Stimulated activated CD8-positive, alpha-beta memory T cell treated with anti-CD3 and anti-CD28 coated beads, Interleukin-4, amount 100 ng/mL, for 1 hour (primary cell): ENCODE measurements around the gene WASF1.
"Not testable (repeated sequence)": the region's sequence is repeated elsewhere in the genome, so short reads cannot be mapped to it uniquely, and the experiment has no call there.

ENCODE experiments used
- DNase-seq, 2 donors: peaks; one replicate each; pipeline ENCODE4 v3.0.0-alpha.2; 2020; ENCODE audit warnings: low read depth in 2 of 2, low spot score in 1 of 2

The WASF1 gene

DNA sequence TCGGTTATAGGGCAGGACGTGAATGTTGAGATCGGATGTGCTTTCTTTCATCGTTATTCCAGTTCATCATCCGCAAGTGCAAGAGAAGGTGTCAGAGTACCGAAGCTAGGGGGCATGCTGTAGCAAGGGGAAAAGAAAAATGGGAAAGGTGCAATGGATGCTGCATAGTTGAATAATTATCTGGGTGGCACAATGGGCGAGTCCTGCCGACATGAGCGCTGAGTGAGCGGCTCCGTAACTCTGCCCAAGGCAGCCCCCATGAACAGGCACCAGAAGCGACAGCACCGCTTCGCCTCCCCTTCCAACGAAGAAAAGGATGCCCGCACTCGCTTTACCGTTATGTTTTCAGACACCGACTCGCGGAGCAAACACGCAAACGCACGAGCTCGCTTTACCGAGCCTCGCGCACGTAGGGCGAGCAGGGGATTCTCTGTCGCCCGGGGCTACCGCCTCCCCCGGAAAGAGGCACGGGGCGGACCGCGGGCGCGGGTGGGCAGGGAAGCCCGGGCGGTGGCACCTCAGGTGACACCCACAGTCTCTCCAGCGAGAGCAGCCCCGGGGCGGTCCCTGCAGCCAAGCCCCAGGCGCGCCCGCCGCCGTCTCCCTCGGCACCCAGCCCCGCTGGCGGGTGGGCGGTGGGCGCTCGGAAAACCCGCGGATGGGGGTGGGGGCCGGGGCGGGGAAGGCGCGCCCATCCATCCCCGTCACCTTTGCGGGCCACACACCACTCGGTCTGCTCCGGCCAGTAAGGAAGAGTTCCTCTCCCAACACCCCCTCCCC, 654 bp downstream of the WASF1 start:
- DNase-seq, result peak; percentile 9 to 13

DNA sequence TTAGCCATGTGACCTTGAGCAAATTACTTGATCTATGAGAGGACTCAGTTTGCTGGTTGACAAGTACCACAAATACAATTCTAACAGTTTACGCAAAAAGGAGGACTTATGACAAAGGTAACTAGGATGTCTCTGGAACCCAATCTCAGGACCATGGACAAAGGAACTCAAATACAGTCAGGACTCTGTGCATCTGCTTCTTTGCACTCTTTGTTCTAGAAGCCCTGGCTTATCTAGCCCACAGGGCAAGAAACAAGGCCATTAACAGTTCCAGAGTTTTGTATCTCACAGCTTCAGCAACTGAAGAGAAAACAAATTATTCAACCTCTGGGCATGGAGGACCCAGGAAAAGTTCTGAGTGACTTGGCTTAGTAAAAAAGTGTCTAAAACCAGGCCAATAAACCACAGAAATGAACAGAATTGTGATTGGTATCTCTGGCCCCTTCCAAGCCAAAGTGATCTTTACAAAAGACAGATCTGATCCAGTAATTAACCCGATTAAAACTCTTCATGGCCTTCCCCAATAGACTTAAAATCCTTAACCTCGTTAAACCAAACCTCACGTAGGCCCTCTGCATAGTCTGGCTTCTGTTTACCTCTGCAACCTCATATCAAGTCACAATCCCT, 5.9 kb downstream of the WASF1 start:
- DNase-seq, result no peak

DNA sequence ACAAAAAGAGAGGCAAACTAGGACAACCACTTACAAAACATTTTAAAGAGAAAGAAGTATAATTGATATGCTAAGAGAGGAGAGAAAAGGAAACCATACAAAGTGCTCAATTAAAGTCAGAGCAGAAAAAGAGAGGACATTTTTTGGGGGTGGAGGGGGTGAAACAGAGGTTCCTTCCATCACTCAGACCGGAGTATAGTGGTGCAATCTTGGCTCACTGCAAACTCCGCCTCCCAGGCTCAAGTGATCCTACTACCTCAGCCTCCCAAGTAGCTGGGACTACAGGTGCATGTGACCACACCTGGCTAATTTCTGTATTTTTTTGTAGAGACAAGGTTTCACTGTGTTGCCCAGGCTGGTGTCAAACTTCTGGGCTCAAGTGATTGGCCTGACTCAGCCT, 9.4 kb downstream of the WASF1 start:
- DNase-seq, result no peak

DNA sequence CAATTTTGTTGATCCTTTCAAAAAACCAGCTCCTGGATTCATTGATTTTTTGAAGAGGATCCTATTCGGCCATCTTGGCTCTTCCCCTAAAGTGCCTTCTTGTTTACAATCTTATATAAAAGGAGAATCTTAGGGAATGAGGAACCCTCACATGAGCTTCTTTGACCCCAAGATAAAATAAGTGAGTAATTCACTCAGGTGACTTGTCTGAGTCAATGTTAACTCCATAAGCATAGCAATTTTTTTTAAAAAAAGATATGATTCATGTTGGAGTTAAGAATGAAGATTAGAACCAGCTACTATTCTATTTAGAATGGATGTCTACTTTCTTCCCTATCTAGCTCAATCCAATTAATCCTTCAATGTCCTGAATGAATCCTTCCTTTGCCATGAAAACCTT, 21.0 kb downstream of the WASF1 start:
- no peak for DNase-seq

- no peak for DNase-seq
These were observed 31.6 kb downstream of the WASF1 start for GRCh38 chr6:110147870-110148269.

DNA sequence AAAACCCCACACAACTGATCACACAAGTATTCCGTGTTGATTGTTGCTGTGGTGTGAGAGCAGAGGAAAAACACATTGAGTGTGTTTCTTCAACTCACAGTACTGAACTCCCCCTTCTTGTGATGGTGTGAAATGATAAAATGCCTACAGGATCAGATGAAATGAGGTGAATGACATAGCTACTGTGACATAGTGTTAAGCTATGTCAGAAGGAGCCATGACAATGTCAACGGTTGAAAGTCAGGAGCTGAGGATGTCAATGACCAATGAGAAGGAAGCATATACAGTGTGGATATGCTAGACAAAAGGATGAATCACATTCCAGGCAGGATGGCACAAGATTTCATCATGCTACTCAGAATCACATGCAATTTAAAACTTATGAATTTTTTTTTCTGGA, 38.8 kb downstream of the WASF1 start:
- no peak for DNase-seq

DNA sequence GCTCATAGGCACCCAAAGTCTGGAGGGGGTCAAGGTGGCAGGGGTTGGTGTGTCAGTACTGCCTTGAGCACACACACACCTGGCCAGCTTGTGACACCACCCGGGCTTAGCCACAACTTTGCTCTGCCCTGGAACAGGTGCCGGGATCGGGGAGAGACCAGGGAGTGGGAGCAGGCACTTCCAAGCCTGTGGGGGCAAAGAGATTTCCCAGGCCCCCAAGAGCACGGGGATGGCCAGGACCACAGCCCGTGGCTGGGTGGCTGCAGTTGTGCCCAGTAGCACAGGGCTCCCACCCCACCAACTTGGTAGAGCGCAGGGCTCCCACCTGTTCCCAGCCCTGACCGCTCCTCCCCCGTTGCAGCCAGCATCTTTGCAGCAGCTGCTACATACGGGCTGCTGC, 40.4 kb downstream of the WASF1 start:
- DNase-seq, result no peak

DNA sequence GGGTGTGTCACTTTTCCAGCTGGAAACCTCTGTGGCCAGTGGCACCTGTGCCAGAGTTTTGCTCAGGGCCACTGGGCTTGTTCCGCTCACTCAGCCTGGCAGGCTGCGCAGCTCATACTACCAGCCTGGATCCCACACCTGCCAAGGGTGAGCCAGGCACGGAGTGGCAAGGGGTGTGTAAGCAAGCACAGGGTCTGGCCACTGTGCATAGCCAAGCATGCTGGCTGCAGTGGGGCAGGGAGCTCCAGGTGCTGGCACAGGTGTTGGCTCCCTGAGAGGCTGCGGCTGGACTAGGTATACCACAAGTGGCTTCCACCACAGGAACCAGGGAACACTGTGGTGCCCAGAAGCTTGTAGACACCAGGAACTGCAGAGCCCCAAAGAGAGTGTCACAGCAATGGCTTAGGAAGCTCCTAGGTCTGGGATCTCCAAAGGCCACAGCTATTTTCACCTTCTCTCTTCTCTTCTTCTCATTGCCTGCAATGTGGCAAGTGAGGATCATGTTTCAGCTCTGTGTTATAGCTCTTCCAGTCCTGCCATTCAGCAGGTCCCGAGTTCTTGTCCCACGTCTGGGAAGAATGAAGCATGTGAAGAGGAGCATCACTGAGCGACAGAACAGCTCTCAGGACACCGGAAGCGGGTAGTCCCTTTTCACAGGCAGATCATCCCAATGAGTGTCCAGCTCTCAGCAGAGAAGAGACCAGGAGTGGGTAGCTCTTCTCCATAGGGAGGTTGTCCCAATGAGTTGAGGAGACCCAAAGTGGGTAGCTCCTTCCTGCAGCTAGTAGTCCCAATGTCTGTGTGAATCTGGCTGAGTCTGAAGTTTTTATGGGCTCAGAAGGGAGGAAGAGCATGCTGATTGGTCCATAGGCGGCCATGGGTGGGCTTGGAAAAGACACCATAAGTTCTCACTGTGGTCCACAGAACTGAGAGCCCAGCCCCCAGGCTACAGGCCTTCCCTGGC, 41.3 kb downstream of the WASF1 start:
- DNase-seq, result no peak

- DNase-seq, result no peak
These were observed 49.1 kb downstream of the WASF1 start for GRCh38 chr6:110130362-110130761.

- DNase-seq, result no peak
These were observed 51.1 kb downstream of the WASF1 start for GRCh38 chr6:110128418-110128817.

GRCh38 chr6:110125361-110125760, 54.1 kb downstream of the WASF1 start:
- DNase-seq, result no peak

DNA sequence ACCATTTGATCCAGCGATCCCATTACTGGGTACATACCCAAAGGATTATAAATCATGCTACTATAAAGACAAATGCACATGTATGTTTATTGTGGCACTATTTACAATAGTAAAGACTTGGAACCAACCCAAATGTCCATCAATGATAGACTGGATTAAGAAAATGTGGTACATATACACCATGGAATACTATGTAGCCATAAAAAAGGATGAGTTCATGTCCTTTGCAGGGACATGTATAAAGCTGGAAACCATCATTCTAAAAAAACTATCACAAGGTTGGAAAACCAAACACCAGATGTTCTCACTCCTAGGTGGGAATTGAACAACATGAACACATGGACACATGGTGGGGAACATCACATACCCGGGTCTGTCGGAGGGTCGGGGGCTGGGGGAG, 57.8 kb downstream of the WASF1 start:
- DNase-seq, result not testable (repeated sequence)

- no peak for DNase-seq
These were observed 63.2 kb downstream of the WASF1 start for GRCh38 chr6:110116258-110116657.

DNA sequence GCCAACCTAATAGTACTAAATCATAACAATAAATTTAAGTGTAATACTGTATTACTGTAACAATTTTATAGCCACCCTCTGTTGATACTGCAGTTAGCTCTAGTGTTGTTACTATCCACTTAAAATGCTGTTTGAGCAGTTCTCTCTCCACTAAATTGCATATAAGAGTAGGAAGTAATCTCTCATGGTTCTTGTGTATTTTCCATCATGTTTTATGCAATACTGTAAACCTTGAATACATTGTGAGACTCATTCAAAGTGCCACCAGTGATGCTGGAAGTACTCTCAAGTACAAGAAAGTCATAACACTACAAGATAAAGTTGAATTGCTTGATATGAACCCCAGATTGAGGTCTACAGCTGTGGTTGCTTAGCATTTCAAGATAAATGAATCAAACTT, 65.5 kb downstream of the WASF1 start:
- DNase-seq, result no peak

DNA sequence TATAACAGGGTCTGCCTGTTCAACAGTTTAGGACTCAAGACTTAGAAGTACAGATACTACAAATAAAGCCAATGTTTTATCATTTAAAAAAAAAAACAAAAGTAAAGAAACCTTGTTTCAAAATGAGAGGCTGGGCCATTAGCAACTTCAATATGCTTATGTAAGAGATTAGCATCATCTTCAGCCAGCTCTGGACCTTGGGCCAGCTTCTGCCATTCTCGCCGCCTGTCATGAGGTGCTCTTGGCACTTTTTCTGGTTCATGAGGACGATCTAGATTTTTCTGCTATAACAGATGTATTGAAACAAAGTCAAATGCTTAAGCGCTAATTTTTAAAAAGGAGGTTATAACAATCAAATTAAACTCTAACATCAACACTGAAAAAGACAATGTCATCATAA, 74.2 kb downstream of the WASF1 start:
- no peak for DNase-seq

- no peak for DNase-seq
These were observed 76.2 kb downstream of the WASF1 start for GRCh38 chr6:110103260-110103659.

- DNase-seq, result no peak
These were observed 77.1 kb downstream of the WASF1 start for GRCh38 chr6:110102411-110102810.

GRCh38 chr6:110101885-110102284, 77.6 kb downstream of the WASF1 start:
- DNase-seq, result no peak

DNA sequence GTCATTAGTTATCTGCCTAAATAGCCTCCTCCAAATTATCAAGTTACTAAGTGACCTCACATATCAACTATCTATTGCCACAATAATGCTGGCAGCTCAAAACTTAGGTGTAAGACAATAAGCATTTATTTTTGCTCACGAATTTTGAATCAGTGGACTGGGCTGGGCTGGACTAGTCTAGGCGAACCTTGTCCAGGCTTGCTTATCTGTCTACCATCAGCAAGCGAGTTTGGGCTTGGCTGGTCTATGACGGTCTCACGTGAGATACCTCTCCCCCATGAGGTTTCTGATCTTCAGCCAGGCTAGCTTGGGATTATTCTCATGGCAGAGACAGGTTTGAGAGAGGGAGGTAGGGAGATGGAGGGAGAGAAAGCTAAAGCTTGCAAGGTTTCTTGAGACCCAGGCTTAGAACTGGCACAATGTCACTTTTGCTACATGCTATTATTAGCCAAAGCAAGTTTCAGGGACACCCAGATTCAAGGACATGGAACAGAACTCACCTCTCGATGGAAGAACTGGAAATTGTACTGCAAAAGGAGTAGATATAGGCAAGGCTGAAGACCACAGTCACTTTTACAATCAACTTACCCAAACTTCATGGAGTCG, 80.9 kb downstream of the WASF1 start:
- DNase-seq, result no peak

GRCh38 chr6:110097443-110097842, 82.0 kb downstream of the WASF1 start:
- DNase-seq, result no peak

DNA sequence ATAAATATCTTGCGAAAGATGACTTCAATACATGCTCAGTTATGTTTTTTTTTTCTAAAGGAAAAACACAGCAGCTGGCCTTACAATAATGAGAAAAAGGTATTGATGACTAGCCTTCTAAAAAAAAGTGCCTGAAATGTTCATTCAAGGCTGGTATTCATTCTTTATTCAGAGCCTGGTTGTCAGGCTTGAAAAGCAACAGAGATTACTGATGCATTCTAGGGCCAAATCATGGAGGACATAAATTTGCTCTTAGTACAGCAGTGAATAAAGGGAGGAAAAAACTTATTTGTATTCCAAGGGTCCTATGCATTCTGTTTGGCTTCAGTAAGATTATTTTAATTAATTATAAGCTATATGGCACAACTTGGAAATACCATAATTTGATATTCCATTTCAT, 83.5 kb downstream of the WASF1 start:
- DNase-seq, result no peak
